GM12878 (cell line): ENCODE data around the gene RALGPS1.

Experiments
- ATF7 ChIP-seq: fragments of 450-650 bp; IDR thresholded peaks from 2 replicates; pipeline ENCODE4 v1.6.1; 2016; ENCODE audit warnings: low read depth, mild to moderate bottlenecking
- CEBPB ChIP-seq, 2 experiments: fragments of 150-350 bp in 1 of 2; IDR thresholded peaks; 2 replicates each; pipeline ENCODE4 v1.6.1; 2012 to 2014; ENCODE audit warnings: low read depth in 2 of 2, low read length in 2 of 2, borderline replicate concordance in 1 of 2, inconsistent platforms in 1 of 2
- EZH2 ChIP-seq: IDR thresholded peaks from 2 replicates; pipeline ENCODE4 v1.6.1; 2012; ENCODE audit warnings: low read depth, mild to moderate bottlenecking, control low read depth, inconsistent platforms, low read length, borderline replicate concordance; ENCODE audit not compliant: control insufficient read depth
- MAX ChIP-seq: IDR thresholded peaks from 2 replicates; pipeline ENCODE4 v1.6.1; 2012; ENCODE audit warnings: low read depth, low read length, improper control_type of control experiment
- POLR2A ChIP-seq: IDR thresholded peaks from 2 replicates; pipeline ENCODE4 v1.6.1; 2011; ENCODE audit warnings: low read depth, mild to moderate bottlenecking, low read length
- POU2F2 ChIP-seq: IDR thresholded peaks from 3 replicates; pipeline ENCODE4 v1.6.1; 2011; ENCODE audit warnings: low read depth, mild to moderate bottlenecking, low read length, borderline replicate concordance
- REST ChIP-seq: IDR thresholded peaks from 2 replicates; pipeline ENCODE4 v1.6.1; 2012; ENCODE audit warnings: mild to moderate bottlenecking, low read depth, low read length
- SKIL ChIP-seq: fragments of 450-650 bp; IDR thresholded peaks from 2 replicates; pipeline ENCODE4 v1.6.1; 2017; ENCODE audit warnings: mild to moderate bottlenecking, low read depth, inconsistent platforms; ENCODE audit not compliant: poor library complexity, severe bottlenecking
- YBX1 ChIP-seq: fragments of 450-650 bp; IDR thresholded peaks from 2 replicates; pipeline ENCODE4 v1.6.1; 2016; ENCODE audit warnings: antibody characterized with exemption
- TF ChIP-seq, protein P1 (sequence below): IDR thresholded peaks from 2 replicates; pipeline ENCODE4 v1.6.1; 2011; ENCODE audit warnings: borderline replicate concordance, low read depth, mild to moderate bottlenecking, moderate library complexity, mixed read lengths, low read length; ENCODE audit not compliant: insufficient read depth; ENCODE audit errors: extremely low read length

DNA sequence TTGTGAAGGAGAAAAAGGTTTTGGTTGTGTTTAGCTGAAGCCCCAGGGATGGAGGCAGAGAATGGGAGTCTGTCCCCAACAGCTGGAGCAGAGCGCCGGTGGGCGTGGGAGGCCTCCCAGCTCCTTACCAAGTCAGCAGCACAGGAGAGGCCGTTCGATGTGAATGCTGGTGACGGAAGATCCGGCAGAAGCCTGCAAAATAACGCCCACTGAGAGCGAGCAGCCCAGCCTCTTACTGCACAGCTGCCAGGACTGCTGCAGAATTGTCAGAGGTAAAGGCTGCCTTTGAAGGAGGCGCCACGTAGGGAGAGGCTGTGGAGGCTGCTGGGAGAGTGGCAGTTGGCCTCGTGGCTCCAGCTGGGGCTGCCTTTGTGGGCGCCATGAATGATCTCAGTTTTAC, 181.6 kb downstream of the RALGPS1 start:
- no peak for TF ChIP-seq MAX
- no peak for TF ChIP-seq ATF7
- TF ChIP-seq REST = no peak
- no peak for TF ChIP-seq POU2F2
- no peak for TF ChIP-seq YBX1
- TF ChIP-seq EZH2 = no peak
- no peak for TF ChIP-seq SKIL
- no peak for TF ChIP-seq POLR2A
- TF ChIP-seq, protein P1, sequence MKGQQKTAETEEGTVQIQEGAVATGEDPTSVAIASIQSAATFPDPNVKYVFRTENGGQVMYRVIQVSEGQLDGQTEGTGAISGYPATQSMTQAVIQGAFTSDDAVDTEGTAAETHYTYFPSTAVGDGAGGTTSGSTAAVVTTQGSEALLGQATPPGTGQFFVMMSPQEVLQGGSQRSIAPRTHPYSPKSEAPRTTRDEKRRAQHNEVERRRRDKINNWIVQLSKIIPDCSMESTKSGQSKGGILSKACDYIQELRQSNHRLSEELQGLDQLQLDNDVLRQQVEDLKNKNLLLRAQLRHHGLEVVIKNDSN = no peak
- no peak for TF ChIP-seq CEBPB (IDR thresholded peaks at IDR 0.05; ENCODE audit: borderline replicate concordance in 1 of 2, low read depth in 2 of 2, low read length in 2 of 2)
